ENCODE results near the gene CHRD.
"Not testable (repeated sequence)": the region's sequence is repeated elsewhere in the genome, so short reads cannot be mapped to it uniquely, and the experiment has no call there.

DNA sequence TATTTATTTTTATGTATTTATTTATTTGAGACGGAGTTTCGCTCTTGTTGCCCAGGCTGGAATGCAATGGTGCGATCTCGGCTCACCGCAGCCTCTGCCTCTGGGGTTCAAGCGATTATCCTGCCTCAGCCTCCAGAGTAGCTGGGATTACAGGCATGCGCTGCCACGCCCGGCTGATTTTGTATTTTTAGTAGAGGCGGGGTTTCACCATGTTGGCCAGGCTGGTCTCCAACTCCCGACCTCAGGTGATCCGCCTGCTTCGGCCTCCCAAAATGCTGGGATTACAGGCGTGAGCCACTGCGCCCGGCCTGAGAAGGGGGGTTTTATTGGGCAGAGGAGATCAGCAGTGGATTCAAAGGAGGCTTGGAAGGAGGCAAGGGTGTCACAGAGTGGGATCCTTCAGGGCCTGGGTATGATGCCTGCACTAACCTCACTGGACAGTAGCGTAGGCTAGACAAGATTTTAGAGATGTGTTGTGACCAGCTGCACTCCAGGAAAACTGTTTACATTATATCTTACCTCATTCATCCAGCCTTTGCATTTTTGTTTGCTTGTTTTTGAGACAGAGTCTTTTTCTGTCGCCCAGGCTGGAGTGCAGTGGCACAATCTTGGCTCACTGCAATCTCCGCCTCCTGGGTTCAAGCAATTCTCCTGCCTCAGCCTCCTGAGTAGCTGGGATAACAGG is 40.3 kb upstream of the CHRD start:
- TF ChIP-seq, protein P1, sequence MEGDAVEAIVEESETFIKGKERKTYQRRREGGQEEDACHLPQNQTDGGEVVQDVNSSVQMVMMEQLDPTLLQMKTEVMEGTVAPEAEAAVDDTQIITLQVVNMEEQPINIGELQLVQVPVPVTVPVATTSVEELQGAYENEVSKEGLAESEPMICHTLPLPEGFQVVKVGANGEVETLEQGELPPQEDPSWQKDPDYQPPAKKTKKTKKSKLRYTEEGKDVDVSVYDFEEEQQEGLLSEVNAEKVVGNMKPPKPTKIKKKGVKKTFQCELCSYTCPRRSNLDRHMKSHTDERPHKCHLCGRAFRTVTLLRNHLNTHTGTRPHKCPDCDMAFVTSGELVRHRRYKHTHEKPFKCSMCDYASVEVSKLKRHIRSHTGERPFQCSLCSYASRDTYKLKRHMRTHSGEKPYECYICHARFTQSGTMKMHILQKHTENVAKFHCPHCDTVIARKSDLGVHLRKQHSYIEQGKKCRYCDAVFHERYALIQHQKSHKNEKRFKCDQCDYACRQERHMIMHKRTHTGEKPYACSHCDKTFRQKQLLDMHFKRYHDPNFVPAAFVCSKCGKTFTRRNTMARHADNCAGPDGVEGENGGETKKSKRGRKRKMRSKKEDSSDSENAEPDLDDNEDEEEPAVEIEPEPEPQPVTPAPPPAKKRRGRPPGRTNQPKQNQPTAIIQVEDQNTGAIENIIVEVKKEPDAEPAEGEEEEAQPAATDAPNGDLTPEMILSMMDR (IDR thresholded peaks at IDR 0.05) = not testable (repeated sequence)
- TF ChIP-seq POLR2A, EP300, POLR2AphosphoS5 (IDR thresholded peaks at IDR 0.05): not testable (repeated sequence)

Measured in stomach (tissue), 4 donors.